Measurements from ENCODE around the gene CDON.

The CDON gene

GRCh38 chr11:125977333-125977732, 85.3 kb downstream of the CDON start:
- DNase-seq (ENCODE audit: low read depth) = no peak
- no peak for TF ChIP-seq CTCF (conservative IDR thresholded peaks at IDR 0.05; ENCODE audit: control insufficient read depth, insufficient read depth, low read depth, low read length)
- no peak overlapping the region for H3K4me3 ChIP-seq (ENCODE audit: control insufficient read depth, low read depth, low read length)

- no peak overlapping the region for H3K4me3 ChIP-seq (ENCODE audit: control insufficient read depth, low read depth, low read length)
- TF ChIP-seq CTCF (conservative IDR thresholded peaks at IDR 0.05; ENCODE audit: control insufficient read depth, insufficient read depth, low read depth, low read length) = no peak
- DNase-seq (ENCODE audit: low read depth) = no peak
Observed at GRCh38 chr11:125976156-125976555, 86.5 kb downstream of the CDON start.

DNA sequence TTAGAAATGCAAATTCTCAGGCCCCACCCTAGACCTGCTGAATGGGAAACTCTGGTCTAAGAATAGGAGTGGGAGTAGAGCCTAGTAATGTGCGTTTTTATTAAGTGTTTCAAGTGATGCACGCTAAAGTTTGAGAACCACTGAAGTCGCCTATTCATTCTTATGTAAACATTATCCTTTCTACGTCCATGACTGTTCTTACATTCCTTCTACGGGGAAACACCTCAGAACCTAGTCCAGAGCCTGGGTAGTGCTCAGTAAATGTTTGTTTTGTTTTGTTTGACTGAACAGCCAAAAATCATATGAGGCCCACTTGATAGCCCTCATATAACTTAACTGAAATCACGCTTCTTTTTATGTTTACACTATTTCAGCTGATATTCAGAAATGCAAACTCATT, 87.0 kb downstream of the CDON start:
- no peak overlapping the region for H3K4me3 ChIP-seq (ENCODE audit: control insufficient read depth, low read depth, low read length)
- no peak for DNase-seq (ENCODE audit: low read depth)
- no peak for TF ChIP-seq CTCF (conservative IDR thresholded peaks at IDR 0.05; ENCODE audit: control insufficient read depth, insufficient read depth, low read depth, low read length)

DNA sequence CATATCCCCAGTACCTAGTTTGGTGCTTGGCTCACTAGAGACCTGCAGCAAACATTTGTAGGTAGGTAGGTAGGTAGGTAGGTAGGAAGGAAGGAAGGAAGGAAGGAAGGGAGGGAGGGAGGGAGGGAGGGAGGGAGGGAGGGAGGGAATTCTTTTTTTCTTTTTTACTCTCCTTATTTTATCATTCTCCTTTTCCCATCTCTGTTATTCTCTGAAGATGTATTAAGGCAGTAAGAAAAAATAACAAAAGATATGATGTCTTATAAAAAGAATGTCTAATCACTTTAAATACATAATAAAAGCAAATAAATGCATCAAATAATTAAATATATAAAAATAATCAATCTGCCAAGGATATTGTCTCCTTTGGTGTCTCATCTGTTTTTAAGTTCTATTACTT, 88.4 kb downstream of the CDON start:
- H3K4me3 ChIP-seq (ENCODE audit: control insufficient read depth, low read depth, low read length) = no peak overlapping the region
- TF ChIP-seq CTCF (conservative IDR thresholded peaks at IDR 0.05; ENCODE audit: control insufficient read depth, insufficient read depth, low read depth, low read length) = no peak
- DNase-seq (ENCODE audit: low read depth) = no peak

GRCh38 chr11:125971618-125972017, 91.0 kb downstream of the CDON start:
- no peak for DNase-seq (ENCODE audit: low read depth)
- TF ChIP-seq CTCF (conservative IDR thresholded peaks at IDR 0.05; ENCODE audit: control insufficient read depth, insufficient read depth, low read depth, low read length) = no peak
- no peak overlapping the region for H3K4me3 ChIP-seq (ENCODE audit: control insufficient read depth, low read depth, low read length)

DNA sequence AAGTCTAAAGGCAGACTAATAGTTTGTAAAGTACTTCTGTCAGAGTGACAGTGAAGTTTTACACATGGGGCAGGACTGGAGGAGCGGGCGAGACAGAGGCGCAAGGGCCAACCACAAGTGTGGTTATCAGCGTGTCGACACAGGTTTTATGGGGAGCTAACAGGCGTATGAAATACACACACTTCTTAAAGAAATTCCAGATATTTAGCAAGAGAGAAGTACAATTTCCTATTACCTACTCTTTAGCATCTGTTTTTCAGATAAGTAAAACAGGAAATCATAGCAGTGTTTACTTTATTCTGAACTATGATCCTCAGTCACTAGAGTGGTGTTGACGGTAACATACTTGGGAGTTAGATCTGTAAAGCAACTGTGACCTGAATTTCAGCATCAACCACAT, 94.3 kb downstream of the CDON start:
- no peak overlapping the region for H3K4me3 ChIP-seq (ENCODE audit: control insufficient read depth, low read depth, low read length)
- DNase-seq (ENCODE audit: low read depth) = no peak
- TF ChIP-seq CTCF (conservative IDR thresholded peaks at IDR 0.05; ENCODE audit: control insufficient read depth, insufficient read depth, low read depth, low read length) = no peak

DNA sequence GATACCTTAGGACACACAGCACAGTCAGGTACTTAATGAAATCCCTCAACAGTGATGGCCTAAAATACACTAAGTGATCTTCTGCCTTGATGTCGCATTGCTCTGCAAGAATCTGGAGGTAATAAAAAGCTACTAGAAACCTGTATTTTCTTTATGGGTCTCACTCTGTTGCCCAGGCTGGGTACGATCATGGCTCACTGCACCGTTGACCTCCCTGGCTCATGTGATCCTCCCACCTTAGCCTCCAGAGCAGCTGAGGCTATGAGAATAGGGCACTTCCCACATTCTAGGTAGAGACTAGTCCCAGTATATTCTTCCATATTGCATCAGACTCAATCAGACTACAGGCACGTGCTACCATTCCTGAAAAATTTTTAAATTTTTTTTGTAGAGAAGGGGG, 95.2 kb downstream of the CDON start:
- TF ChIP-seq CTCF (conservative IDR thresholded peaks at IDR 0.05; ENCODE audit: control insufficient read depth, insufficient read depth, low read depth, low read length) = no peak
- H3K4me3 ChIP-seq (ENCODE audit: control insufficient read depth, low read depth, low read length) = no peak overlapping the region
- no peak for DNase-seq (ENCODE audit: low read depth)

Measured in fibroblast of mammary gland (primary cell).